RPMI7951 (cell line): Measurements from ENCODE around the gene CRELD1. TPM values are rescaled to one million over a fixed set of nuclear protein-coding genes. Genes with fewer than 3 reads are reported as not detected.

Source experiments
- DNase-seq: peaks from one replicate; pipeline ENCODE4 v3.0.0-alpha.2; 2012; ENCODE audit warnings: low read depth
- total RNA-seq: library from RNA; depleted of rRNA; stranded (reverse); fragments of >200 nt; shearing (Covaris generic); gene quantifications from 2 replicates; pipeline ENCODE4 v1.2.3, GENCODE V29; 2014

Gene CRELD1
- total RNA-seq, 1 experiment from 2014 or later = 32.1 TPM

GRCh38 chr3:9903238-9903624 is 30.4 kb upstream of the CRELD1 start:
- DNase-seq = peak; percentile 46

GRCh38 chr3:9903904-9904303 is 29.7 kb upstream of the CRELD1 start:
- DNase-seq = no peak

GRCh38 chr3:9906480-9906879 is 27.2 kb upstream of the CRELD1 start:
- no peak for DNase-seq

GRCh38 chr3:9908286-9908685 is 25.3 kb upstream of the CRELD1 start:
- DNase-seq = no peak

- no peak for DNase-seq
Observed at GRCh38 chr3:9909221-9910013, 24.2 kb upstream of the CRELD1 start.

- no peak for DNase-seq
Observed at GRCh38 chr3:9911863-9912262, 21.8 kb upstream of the CRELD1 start.

- DNase-seq = peak; percentile 54
Observed at GRCh38 chr3:9912294-9912935, 21.2 kb upstream of the CRELD1 start.

GRCh38 chr3:9913601-9914000 is 20.0 kb upstream of the CRELD1 start:
- DNase-seq = no peak

- DNase-seq = no peak
Observed at GRCh38 chr3:9914011-9914410, 19.6 kb upstream of the CRELD1 start.

- DNase-seq = no peak
Observed at GRCh38 chr3:9914559-9915253, 18.9 kb upstream of the CRELD1 start.

GRCh38 chr3:9915254-9916141 is 18.1 kb upstream of the CRELD1 start:
- DNase-seq = peak; percentile 68

- DNase-seq = peak; percentile 34
Observed at GRCh38 chr3:9916346-9916733, 17.3 kb upstream of the CRELD1 start.

GRCh38 chr3:9916734-9917680 is 16.6 kb upstream of the CRELD1 start, which contains the start of gene IL17RC:
Gene IL17RC (plus strand): TSS chr3:9917098. CDS start chr3:9917316, 218 bp downstream.
- DNase-seq = peak; percentile 94

- no peak for DNase-seq
Observed at GRCh38 chr3:9917820-9918219, 15.8 kb upstream of the CRELD1 start.

- DNase-seq = no peak
Observed at GRCh38 chr3:9918261-9919038, 15.2 kb upstream of the CRELD1 start.

GRCh38 chr3:9928158-9928557 is 5.5 kb upstream of the CRELD1 start:
- no peak for DNase-seq

GRCh38 chr3:9930804-9931418 is 2.7 kb upstream of the CRELD1 start:
- DNase-seq = peak; percentile 26

GRCh38 chr3:9932535-9932842 is 1.1 kb upstream of the CRELD1 start:
- no peak for DNase-seq

GRCh38 chr3:9932843-9933560 is 632 bp upstream of the CRELD1 start:
- peak; percentile 86 for DNase-seq
